CD8-positive, alpha-beta memory T cell (primary cell): ENCODE results near the gene CCL4. TPM values are rescaled to one million over a fixed set of nuclear protein-coding genes. Genes with fewer than 3 reads are reported as not detected.
"Not testable (repeated sequence)": the region's sequence is repeated elsewhere in the genome, so short reads cannot be mapped to it uniquely, and the experiment has no call there.

Experiments
- CTCF ChIA-PET: fragments of 350-600 bp; sonication (Branson Sonifier 250); formaldehyde crosslinking; loops from one replicate; lab custom pipeline; 2021; ENCODE audit warnings: antibody characterized with exemption; lab: Charles Lee
- POLR2A ChIA-PET: fragments of 350-600 bp; sonication (Branson Sonifier 250); formaldehyde crosslinking; loops from one replicate; lab custom pipeline; 2021; ENCODE audit warnings: antibody characterized with exemption; lab: Charles Lee
- DNase-seq, 5 donors: peaks; one replicate each; pipeline versions ENCODE4 v3.0.0 to v3.0.0-alpha.2; 2020 to 2022; ENCODE audit warnings: mixed read lengths in 1 of 5
- H3K27ac ChIP-seq: one replicate; pipeline ENCODE4 v1.7.0; 2013; ENCODE audit warnings: low read depth, mild to moderate bottlenecking, low read length, moderate library complexity
- H3K27me3 ChIP-seq: 2 replicates; pipeline ENCODE4 v1.7.0; 2013; ENCODE audit warnings: low read length, mild to moderate bottlenecking; ENCODE audit not compliant: insufficient read depth, poor library complexity, severe bottlenecking
- H3K36me3 ChIP-seq: 2 replicates; pipeline ENCODE4 v1.7.0; 2013; ENCODE audit warnings: mild to moderate bottlenecking, low read length, moderate library complexity; ENCODE audit not compliant: insufficient read depth
- H3K4me1 ChIP-seq: 2 replicates; pipeline ENCODE4 v1.7.0; 2013; ENCODE audit warnings: mild to moderate bottlenecking, low read length, moderate library complexity; ENCODE audit not compliant: insufficient read depth
- H3K4me3 ChIP-seq: 2 replicates; pipeline ENCODE4 v1.7.0; 2013; ENCODE audit warnings: mild to moderate bottlenecking, low read length
- H3K9me3 ChIP-seq: 2 replicates; pipeline ENCODE4 v1.7.0; 2013; ENCODE audit warnings: mild to moderate bottlenecking, low read length
- H3K27ac Mint-ChIP-seq, 8 donors: one replicate each; pipeline ENCODE4 v1.8.0; 2020 to 2021; ENCODE audit warnings: mixed read lengths in 8 of 8, mild to moderate bottlenecking in 6 of 8, inconsistent platforms in 3 of 8, moderate library complexity in 3 of 8
- H3K27me3 Mint-ChIP-seq, 2 donors: one replicate each; pipeline ENCODE4 v1.8.0; 2020 to 2021; ENCODE audit warnings: mixed read lengths in 2 of 2, mild to moderate bottlenecking in 1 of 2, moderate library complexity in 1 of 2
- H3K36me3 Mint-ChIP-seq, 3 donors: one replicate each; pipeline ENCODE4 v1.8.0; 2020 to 2021; ENCODE audit warnings: mixed read lengths in 3 of 3, inconsistent platforms in 1 of 3, mild to moderate bottlenecking in 1 of 3
- H3K4me1 Mint-ChIP-seq, 3 donors: one replicate each; pipeline ENCODE4 v1.8.0; 2020 to 2021; ENCODE audit warnings: mixed read lengths in 3 of 3, inconsistent platforms in 1 of 3, mild to moderate bottlenecking in 1 of 3
- H3K4me3 Mint-ChIP-seq, 7 donors: one replicate each; pipeline ENCODE4 v1.8.0; 2020 to 2021; ENCODE audit warnings: mixed read lengths in 7 of 7, mild to moderate bottlenecking in 6 of 7, moderate library complexity in 4 of 7, inconsistent platforms in 2 of 7
- H3K9me3 Mint-ChIP-seq, 5 donors: one replicate each; pipeline ENCODE4 v1.8.0; 2020 to 2022; ENCODE audit warnings: mixed read lengths in 5 of 5, mild to moderate bottlenecking in 3 of 5, moderate library complexity in 2 of 5, inconsistent platforms in 1 of 5
- polyA plus RNA-seq: library from polyadenylated mRNA; unstranded; fragments of 300-500 nt; fragmentation: Illumina TruSeq; gene quantifications from one replicate; pipeline ENCODE4 v1.2.3, GENCODE V29; 2021
- total RNA-seq, 2 experiments: library from RNA; stranded (reverse); gene quantifications; one replicate each; pipeline ENCODE4 v1.2.3, GENCODE V29; 2021

The CCL4 gene
- 1,000 to 10,000 TPM; 1,703 to 1,794 TPM for total RNA-seq
- polyA plus RNA-seq: 161 TPM

- ChIA-PET POLR2A (interaction anchor here (1.1 kb wide), 1 partner anchor 21 kb away, joined by 4 read pairs; no protein-coding TSS in a partner anchor), CTCF (interaction anchor here (1.5 to 1.6 kb wide), 2 partner anchors 21 to 31 kb away, joined by 4 to 7 read pairs; no protein-coding TSS in a partner anchor)
- Histone ChIP-seq H3K27ac (peak within 1 kb of the TSS; percentile 64), H3K4me3 (peak within 1 kb of the TSS; percentile 52), H3K4me1 (peaks cover 44% of the 10 kb centered on the region)
- Mint-ChIP-seq H3K36me3 (peaks cover 3 to 17% (median 5%) of the 10 kb centered on the region in 3 donors), H3K27ac (peak within 1 kb of the TSS; percentile 94 to 99 (median 98)), H3K4me3 (peak within 1 kb of the TSS; percentile 91 to 98 (median 97)), H3K4me1 (peaks cover 61 to 75% (median 73%) of the 10 kb centered on the region in 3 donors)
- not testable (repeated sequence) for H3K36me3 ChIP-seq, H3K9me3 Mint-ChIP-seq, H3K27me3 ChIP-seq, H3K9me3 ChIP-seq, H3K27me3 Mint-ChIP-seq
- DNase-seq: peak in 4 of 5 donors; percentile 47 to 78 (median 64)
Observed at GRCh38 chr17:36103401-36103975, at the start of gene CCL4. TSS of gene CCL4 (plus strand) at chr17:36103827. CDS start at chr17:36103906, 79 bp downstream.

GRCh38 chr17:36055171-36055570 is 48.5 kb upstream of the CCL4 start:
- POLR2A ChIA-PET: no interaction called here
- DNase-seq: no peak
- Mint-ChIP-seq H3K36me3 (peaks cover 0 to 30% (median 1%) of the 10 kb centered on the region in 3 donors), H3K4me1 (peaks cover 0 to 6% (median 0%) of the 10 kb centered on the region in 3 donors), H3K4me3 (no peak overlapping the region), H3K27me3 (peaks cover 0 to 12% of the 10 kb centered on the region in 2 donors), H3K27ac (no peak overlapping the region), H3K9me3 (peaks cover 10 to 18% (median 14%) of the 10 kb centered on the region in 5 donors)
- Histone ChIP-seq H3K9me3 (no peaks in the 10 kb centered on the region), H3K36me3 (no peaks in the 10 kb centered on the region), H3K4me1 (no peaks in the 10 kb centered on the region), H3K4me3 (no peak overlapping the region), H3K27me3 (peaks cover 4% of the 10 kb centered on the region), H3K27ac (no peak overlapping the region)
- CTCF ChIA-PET: no interaction called here

- CTCF ChIA-PET: no interaction called here
- H3K27me3 ChIP-seq: peaks cover 4% of the 10 kb centered on the region
- no peak overlapping the region for H3K4me3 ChIP-seq
- H3K9me3 ChIP-seq: no peaks in the 10 kb centered on the region
- H3K27ac ChIP-seq: no peak overlapping the region
- H3K36me3 Mint-ChIP-seq: peaks cover 0 to 27% (median under 1%) of the 10 kb centered on the region in 3 donors
- H3K4me3 Mint-ChIP-seq: no peak overlapping the region
- no peaks in the 10 kb centered on the region for H3K4me1 ChIP-seq
- H3K27me3 Mint-ChIP-seq: peaks cover 0 to 11% of the 10 kb centered on the region in 2 donors
- peaks cover 0 to 6% (median 0%) of the 10 kb centered on the region in 3 donors for H3K4me1 Mint-ChIP-seq
- H3K36me3 ChIP-seq: no peaks in the 10 kb centered on the region
- no peak for DNase-seq
- POLR2A ChIA-PET: no interaction called here
- no peak overlapping the region for H3K27ac Mint-ChIP-seq
- peaks cover 8 to 13% (median 8%) of the 10 kb centered on the region in 5 donors for H3K9me3 Mint-ChIP-seq
Observed at GRCh38 chr17:36055921-36056520, 47.6 kb upstream of the CCL4 start.

DNA sequence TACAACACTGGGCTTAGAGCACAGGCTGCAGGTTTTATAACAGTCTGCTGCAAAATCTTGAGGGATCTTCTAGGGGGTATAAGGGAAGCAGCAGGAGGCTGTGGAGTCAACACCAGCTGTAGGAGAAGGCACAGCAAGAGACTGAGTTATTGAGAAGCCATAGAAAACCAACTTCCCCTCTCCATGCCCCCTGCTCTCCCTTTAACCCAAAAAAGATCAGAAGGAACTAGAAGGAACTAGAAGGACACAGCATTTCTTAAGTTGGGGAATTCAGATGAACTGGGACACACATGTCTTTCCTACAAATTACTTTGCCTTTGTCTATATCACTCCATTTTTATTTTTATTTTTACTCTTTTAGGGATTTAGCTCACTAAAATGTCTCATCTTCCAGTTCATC is 45.7 kb upstream of the CCL4 start:
- Mint-ChIP-seq H3K27me3 (peaks cover 2 to 8% of the 10 kb centered on the region in 2 donors), H3K9me3 (no peaks in the 10 kb centered on the region), H3K27ac (peak overlapping the region in 1 of 8 donors; percentile 0), H3K36me3 (peaks cover 0 to 14% (median 0%) of the 10 kb centered on the region in 3 donors), H3K4me3 (no peak overlapping the region), H3K4me1 (peaks cover 0 to 6% (median 0%) of the 10 kb centered on the region in 3 donors)
- H3K27ac ChIP-seq: no peak overlapping the region
- no peaks in the 10 kb centered on the region for H3K4me1 ChIP-seq
- CTCF ChIA-PET: no interaction called here
- H3K27me3 ChIP-seq: peaks cover 4% of the 10 kb centered on the region
- H3K36me3 ChIP-seq: no peaks in the 10 kb centered on the region
- DNase-seq: no peak
- no peak overlapping the region for H3K4me3 ChIP-seq
- POLR2A ChIA-PET: no interaction called here
- no peaks in the 10 kb centered on the region for H3K9me3 ChIP-seq

GRCh38 chr17:36059406-36059805 is 44.2 kb upstream of the CCL4 start:
- Mint-ChIP-seq H3K9me3 (no peaks in the 10 kb centered on the region), H3K27me3 (peaks cover 2 to 8% of the 10 kb centered on the region in 2 donors), H3K36me3 (peaks cover 0 to 14% (median 0%) of the 10 kb centered on the region in 3 donors), H3K27ac (peak overlapping the region in 1 of 8 donors; percentile 11), H3K4me3 (no peak overlapping the region), H3K4me1 (peaks cover 0 to 6% (median 0%) of the 10 kb centered on the region in 3 donors)
- ChIA-PET POLR2A (no interaction called here), CTCF (interaction anchor here (2.1 kb wide), 1 partner anchor 13 kb away, joined by 6 read pairs; no protein-coding TSS in a partner anchor)
- Histone ChIP-seq H3K9me3 (no peaks in the 10 kb centered on the region), H3K27ac (no peak overlapping the region), H3K4me3 (no peak overlapping the region), H3K4me1 (no peaks in the 10 kb centered on the region), H3K36me3 (no peaks in the 10 kb centered on the region), H3K27me3 (peaks cover 4% of the 10 kb centered on the region)
- DNase-seq: no peak

DNA sequence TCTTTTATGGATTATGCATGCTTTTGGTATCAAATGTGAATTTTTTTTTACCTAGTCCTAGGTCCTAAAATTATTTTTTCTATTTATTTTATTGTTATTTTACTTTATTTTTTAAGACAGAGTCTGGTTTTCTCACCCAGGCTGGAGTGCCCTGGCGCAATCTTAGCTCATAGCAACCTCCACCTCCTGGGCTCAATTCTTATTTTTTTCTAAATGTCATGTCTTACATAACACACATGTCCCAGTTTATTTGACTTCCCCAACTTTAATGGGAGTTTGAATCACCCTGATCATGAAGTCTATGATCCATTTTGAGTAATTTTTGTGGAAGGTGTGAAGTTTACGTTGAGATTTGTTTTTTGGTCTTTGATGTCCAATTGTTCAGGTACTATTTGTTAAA is 42.8 kb upstream of the CCL4 start:
- H3K4me1 ChIP-seq: peaks cover 9% of the 10 kb centered on the region

DNA sequence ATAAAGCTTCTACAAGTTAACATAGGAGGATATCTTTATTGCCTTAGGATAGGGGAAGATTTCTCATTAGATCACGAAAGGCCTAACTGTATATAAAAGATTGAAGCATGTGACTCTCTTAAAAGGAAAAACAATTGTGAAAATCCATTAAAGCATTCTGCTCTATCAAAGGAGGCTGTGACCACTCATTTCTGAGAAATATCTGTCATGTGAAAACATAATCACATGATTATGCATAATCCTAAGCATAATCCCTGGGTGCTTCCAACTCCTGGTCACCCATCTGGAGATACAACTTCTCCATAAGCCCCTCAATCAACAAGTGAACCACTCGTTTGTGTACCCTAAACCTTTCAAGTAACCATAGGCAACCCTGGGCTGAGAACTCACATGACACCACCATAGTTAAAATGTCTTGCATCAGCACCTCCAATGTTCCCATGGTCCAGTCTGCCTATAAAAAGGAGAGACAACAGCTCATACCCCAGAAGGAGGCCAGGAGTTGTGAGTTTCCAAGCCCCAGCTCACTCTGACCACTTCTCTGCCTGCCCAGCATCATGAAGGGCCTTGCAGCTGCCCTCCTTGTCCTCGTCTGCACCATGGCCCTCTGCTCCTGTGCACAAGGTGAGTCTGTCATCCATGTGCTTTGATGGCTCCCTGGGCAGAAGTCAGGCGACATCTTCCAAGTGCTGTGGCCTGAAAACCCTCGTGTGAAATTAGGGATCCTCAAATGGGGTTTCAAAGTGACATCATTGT is 39.7 kb upstream of the CCL4 start, which contains the start of gene CCL18:
CCL18 (plus strand) TSS at position 487 of the 756 bp plus-strand sequence; CDS start at position 558, 71 bp downstream.
- ChIA-PET POLR2A (no interaction called here), CTCF (interaction anchor here (0.6 to 2.6 kb wide), 2 partner anchors 9 to 21 kb away, joined by 3 to 14 read pairs; no protein-coding TSS in a partner anchor)
- Mint-ChIP-seq H3K4me1 (peaks cover 26 to 32% (median 28%) of the 10 kb centered on the region in 3 donors), H3K4me3 (no peak within 1 kb of the TSS), H3K36me3 (peaks cover 0 to 9% (median 0%) of the 10 kb centered on the region in 3 donors), H3K27ac (peak within 1 kb of the TSS in 4 of 8 donors; percentile 14 to 83 (median 54)), H3K9me3 (no peaks in the 10 kb centered on the region), H3K27me3 (peaks cover 2 to 4% of the 10 kb centered on the region in 2 donors)
- no peak for DNase-seq
- H3K36me3 ChIP-seq: no peaks in the 10 kb centered on the region
- no peak within 1 kb of the TSS for H3K4me3 ChIP-seq
- H3K9me3 ChIP-seq: no peaks in the 10 kb centered on the region
- peaks cover 28% of the 10 kb centered on the region for H3K4me1 ChIP-seq
- no peaks in the 10 kb centered on the region for H3K27me3 ChIP-seq
- no peak within 1 kb of the TSS for H3K27ac ChIP-seq

More for the DNA sequence above, 42.8 kb upstream of the CCL4 start:
- no peaks in the 10 kb centered on the region for H3K9me3 Mint-ChIP-seq
- H3K27me3 Mint-ChIP-seq: peaks cover 2 to 8% of the 10 kb centered on the region in 2 donors
- DNase-seq: no peak
- H3K4me3 Mint-ChIP-seq: no peak overlapping the region
- H3K27ac Mint-ChIP-seq: no peak overlapping the region
- Histone ChIP-seq H3K9me3 (no peaks in the 10 kb centered on the region), H3K4me3 (no peak overlapping the region), H3K27me3 (peaks cover 4% of the 10 kb centered on the region), H3K36me3 (no peaks in the 10 kb centered on the region), H3K27ac (no peak overlapping the region)
- peaks cover 0 to 14% (median 0%) of the 10 kb centered on the region in 3 donors for H3K36me3 Mint-ChIP-seq
- ChIA-PET POLR2A (interaction anchor here (0.7 kb wide), 1 partner anchor 1452 kb away, joined by 3 read pairs; no protein-coding TSS in a partner anchor), CTCF (no interaction called here)
- peaks cover 6 to 8% (median 8%) of the 10 kb centered on the region in 3 donors for H3K4me1 Mint-ChIP-seq
